ENCODE data around the gene IQSEC1.
A peak's percentile ranks its signal among the peaks of the same experiment; 100 is the strongest.

Gene IQSEC1

DNA sequence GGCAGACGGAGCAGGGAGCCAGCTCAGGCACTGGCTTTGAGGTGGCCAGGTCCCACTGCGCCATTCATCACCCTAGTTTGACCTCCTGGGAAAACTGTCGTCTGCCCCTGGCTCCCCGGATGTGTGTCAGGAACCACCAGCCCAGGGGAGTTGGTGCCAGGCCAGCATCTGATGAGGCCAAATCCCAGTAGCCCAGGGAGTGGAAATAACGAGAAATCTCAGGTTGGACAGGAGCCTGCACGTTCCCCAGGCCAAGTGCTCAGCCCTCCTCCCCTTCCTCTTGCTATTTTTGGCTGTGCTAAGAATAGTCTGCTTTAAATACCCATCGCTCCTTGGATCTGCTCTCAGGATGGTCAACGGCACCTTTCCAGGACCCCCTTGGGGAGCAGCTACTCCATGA, 138.8 kb downstream of the IQSEC1 start:
- H3K4me1 ChIP-seq: peaks cover 32 to 98% (median 85%) of the 10 kb centered on the region in 10 experiments
- H3K4me2 ChIP-seq: peak overlapping the region; percentile 62 to 93 (median 87)
- TF ChIP-seq Cebpa-rat (IDR thresholded peaks at IDR 0.05): no peak
- peaks cover 79 to 100% (median 99%) of the 10 kb centered on the region in 11 experiments for H4K20me1 ChIP-seq
- peak overlapping the region in 6 of 11 experiments; percentile 18 to 60 (median 34); a peak in 6 of 22 replicates for H3K9ac ChIP-seq
- H3K27ac ChIP-seq: peak overlapping the region in 7 of 11 experiments; percentile 3 to 56 (median 22); a peak in 9 of 22 replicates
- H3K4me3 ChIP-seq: peak overlapping the region in 1 of 10 experiments; percentile 19; a peak in 1 of 20 replicates
- peaks cover 39 to 100% (median 96%) of the 10 kb centered on the region in 11 experiments for H3K36me3 ChIP-seq
- H3K9me3 ChIP-seq (replicated peaks in 1 of 11): no peaks in the 10 kb centered on the region
- H3K27me3 ChIP-seq: no peaks in the 10 kb centered on the region

DNA sequence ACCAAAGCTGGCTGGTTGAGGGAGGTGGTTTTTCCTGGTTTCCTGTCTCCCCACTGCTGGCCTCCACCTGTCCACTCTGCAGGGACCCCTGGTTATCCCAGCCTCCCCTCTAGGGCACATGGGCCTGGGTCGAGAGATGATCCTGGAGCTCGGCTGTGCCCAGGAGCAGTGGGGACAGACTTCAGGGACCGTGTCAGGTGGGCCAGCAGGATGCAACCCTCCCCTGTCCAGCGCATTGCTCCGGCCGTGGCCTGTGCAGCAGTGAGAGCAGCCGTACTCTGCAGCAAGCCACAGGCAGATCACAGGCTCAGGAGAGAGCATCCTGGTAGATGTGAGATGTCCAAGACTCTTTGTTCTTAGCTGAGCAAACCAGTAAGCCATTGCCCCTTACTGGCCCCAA, 139.3 kb downstream of the IQSEC1 start:
- Histone ChIP-seq H3K27ac (peak overlapping the region in 1 of 11 experiments; percentile 55; a peak in 1 of 22 replicates), H4K20me1 (peaks cover 84 to 100% (median 99%) of the 10 kb centered on the region in 11 experiments), H3K9ac (peak overlapping the region in 4 of 11 experiments; percentile 18 to 60 (median 42); a peak in 3 of 22 replicates), H3K4me2 (peak overlapping the region in 9 of 11 experiments; percentile 72 to 93 (median 87); a peak in 19 of 22 replicates), H3K4me3 (no peak overlapping the region), H3K36me3 (peaks cover 39 to 100% (median 97%) of the 10 kb centered on the region in 11 experiments), H3K4me1 (peaks cover 27 to 98% (median 85%) of the 10 kb centered on the region in 10 experiments), H3K9me3 (replicated peaks in 1 of 11) (no peaks in the 10 kb centered on the region), H3K27me3 (no peaks in the 10 kb centered on the region)
- no peak for TF ChIP-seq Cebpa-rat (IDR thresholded peaks at IDR 0.05)

DNA sequence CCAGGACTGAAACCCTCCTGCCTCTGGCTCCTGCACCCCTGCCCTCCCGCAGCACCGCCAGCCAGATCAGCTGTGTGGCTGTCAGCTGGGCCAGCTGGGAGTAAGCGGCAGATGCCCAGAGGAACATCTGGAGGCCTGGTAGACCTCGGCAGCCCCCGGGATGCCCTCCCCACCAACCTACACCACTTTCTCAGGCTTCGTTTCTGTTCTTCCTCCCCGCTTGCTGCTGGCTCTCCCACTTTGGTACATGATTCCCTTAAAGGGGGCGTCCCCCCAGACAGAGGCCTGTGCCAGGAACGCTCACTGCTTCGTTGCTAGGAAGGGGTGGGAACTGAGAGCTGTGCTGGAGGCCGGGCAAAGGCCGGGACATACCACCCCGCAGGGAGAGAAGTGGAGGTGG, 140.5 kb downstream of the IQSEC1 start:
- H3K27me3 ChIP-seq: no peaks in the 10 kb centered on the region
- H3K9ac ChIP-seq: peak overlapping the region in 7 of 11 experiments; percentile 10 to 60 (median 38); a peak in 7 of 22 replicates
- H4K20me1 ChIP-seq: peaks cover 87 to 100% (median 99%) of the 10 kb centered on the region in 11 experiments
- peaks cover 35 to 100% (median 93%) of the 10 kb centered on the region in 11 experiments for H3K36me3 ChIP-seq
- H3K4me3 ChIP-seq: no peak overlapping the region
- TF ChIP-seq Cebpa-rat (IDR thresholded peaks at IDR 0.05): no peak
- peak overlapping the region in 4 of 11 experiments; percentile 5 to 26 (median 12); a peak in 2 of 22 replicates for H3K27ac ChIP-seq
- peaks cover 27 to 98% (median 80%) of the 10 kb centered on the region in 10 experiments for H3K4me1 ChIP-seq
- H3K4me2 ChIP-seq: peak overlapping the region in 9 of 11 experiments; percentile 38 to 93 (median 87); a peak in 16 of 22 replicates
- H3K9me3 ChIP-seq (replicated peaks in 1 of 11): no peaks in the 10 kb centered on the region

DNA sequence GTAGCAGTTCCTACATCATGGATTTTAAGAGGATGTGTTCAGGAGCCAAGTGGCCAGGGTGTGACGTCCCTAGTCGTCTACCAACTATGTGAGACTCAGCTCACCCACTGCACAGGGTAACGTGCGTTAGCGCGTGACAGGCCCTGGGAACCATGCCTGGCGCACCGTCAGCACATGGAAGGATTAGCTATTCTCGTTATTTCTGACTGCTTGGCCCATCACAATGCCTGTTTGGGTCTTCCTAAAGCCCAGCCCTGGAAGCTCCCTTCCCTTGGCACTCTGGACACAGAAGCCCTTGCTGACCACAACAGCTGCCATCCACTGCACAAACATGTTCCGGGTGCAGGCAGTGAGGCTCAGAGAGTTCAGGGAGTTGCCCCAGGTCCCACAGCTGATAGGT, 140.9 kb downstream of the IQSEC1 start:
- TF ChIP-seq Cebpa-rat (IDR thresholded peaks at IDR 0.05): no peak
- peaks cover 87 to 100% (median 99%) of the 10 kb centered on the region in 11 experiments for H4K20me1 ChIP-seq
- peaks cover 27 to 98% (median 83%) of the 10 kb centered on the region in 10 experiments for H3K4me1 ChIP-seq
- peak overlapping the region in 5 of 11 experiments; percentile 10 to 60 (median 43); a peak in 3 of 22 replicates for H3K9ac ChIP-seq
- peaks cover 31 to 100% (median 89%) of the 10 kb centered on the region in 11 experiments for H3K36me3 ChIP-seq
- H3K27ac ChIP-seq: peak overlapping the region in 1 of 11 experiments; percentile 5; a peak in 1 of 22 replicates
- H3K27me3 ChIP-seq: no peaks in the 10 kb centered on the region
- peak overlapping the region in 8 of 11 experiments; percentile 38 to 93 (median 88); a peak in 16 of 22 replicates for H3K4me2 ChIP-seq
- no peaks in the 10 kb centered on the region for H3K9me3 ChIP-seq (replicated peaks in 1 of 11)
- H3K4me3 ChIP-seq: no peak overlapping the region

DNA sequence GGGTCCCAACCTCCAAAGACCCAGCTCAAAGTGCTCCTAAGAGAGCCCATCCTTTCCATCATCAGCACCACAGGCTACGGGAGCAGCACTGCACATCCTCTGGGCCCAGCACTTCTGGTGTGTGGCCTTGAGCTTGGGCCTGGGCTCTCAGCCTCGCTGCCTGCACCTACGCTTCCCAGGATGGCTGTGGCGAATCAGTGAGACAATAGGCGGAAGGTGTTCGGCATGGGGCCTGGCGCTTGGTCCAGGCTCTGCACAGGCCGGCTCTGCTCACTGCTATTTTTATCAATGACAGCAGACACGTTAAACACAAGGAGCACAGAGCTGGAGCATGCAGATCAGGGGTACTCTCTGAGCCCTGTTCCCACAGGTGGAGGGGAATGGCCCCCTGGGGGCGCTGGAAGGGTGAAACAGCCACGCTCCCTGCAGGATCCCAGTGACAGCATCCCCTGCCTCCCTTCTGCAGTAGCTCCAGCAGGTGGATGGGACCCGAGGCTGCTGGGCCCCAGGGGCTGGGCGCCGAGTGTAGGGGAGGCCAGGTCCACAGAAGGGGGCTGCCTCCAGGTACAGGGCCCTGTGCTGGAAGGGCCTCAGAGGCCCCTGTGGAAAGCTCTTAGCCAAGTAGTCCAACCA, 141.8 kb downstream of the IQSEC1 start:
- peak overlapping the region in 2 of 11 experiments; percentile 26 to 72; a peak in 1 of 22 replicates for H3K4me2 ChIP-seq

DNA sequence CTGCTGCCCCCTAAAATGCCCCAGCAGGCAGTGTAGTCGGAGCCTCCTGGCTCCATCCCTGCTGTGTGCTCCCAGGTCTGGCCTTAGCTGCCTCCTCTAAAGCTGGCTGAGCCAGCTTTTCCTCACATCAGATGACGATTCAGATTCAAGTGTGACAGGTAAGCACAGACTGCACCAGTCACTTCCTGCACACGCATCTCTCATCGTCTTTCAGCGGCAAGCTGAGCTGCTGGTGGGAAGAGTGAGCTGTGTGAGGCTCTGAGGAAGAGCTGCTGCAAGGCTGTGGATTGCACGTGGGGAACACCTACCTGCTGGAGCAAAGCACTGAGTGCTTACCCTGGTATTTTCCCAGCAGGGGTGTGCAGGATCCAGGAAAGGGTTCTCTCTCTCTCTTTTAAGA, 143.4 kb downstream of the IQSEC1 start:
- Histone ChIP-seq H3K4me1 (peaks cover 34 to 100% (median 91%) of the 10 kb centered on the region in 10 experiments), H4K20me1 (peaks cover 97 to 100% (median 100%) of the 10 kb centered on the region in 11 experiments), H3K27ac (no peak overlapping the region), H3K36me3 (peaks cover 15 to 100% (median 77%) of the 10 kb centered on the region in 11 experiments; a peak in 21 of 22 replicates), H3K9me3 (replicated peaks in 1 of 11) (no peaks in the 10 kb centered on the region), H3K27me3 (no peaks in the 10 kb centered on the region), H3K9ac (no peak overlapping the region), H3K4me3 (no peak overlapping the region), H3K4me2 (no peak overlapping the region; a peak in 1 of 22 replicates)
- TF ChIP-seq Cebpa-rat (IDR thresholded peaks at IDR 0.05): no peak

More for the DNA sequence above, 141.8 kb downstream of the IQSEC1 start:
- H3K27me3 ChIP-seq: no peaks in the 10 kb centered on the region
- peaks cover 93 to 100% (median 100%) of the 10 kb centered on the region in 11 experiments for H4K20me1 ChIP-seq
- peaks cover 34 to 100% (median 91%) of the 10 kb centered on the region in 10 experiments for H3K4me1 ChIP-seq
- no peak overlapping the region for H3K27ac ChIP-seq
- TF ChIP-seq Cebpa-rat (IDR thresholded peaks at IDR 0.05): no peak
- H3K4me3 ChIP-seq: no peak overlapping the region
- no peak overlapping the region; a peak in 1 of 22 replicates for H3K9ac ChIP-seq
- H3K36me3 ChIP-seq: peaks cover 24 to 100% (median 85%) of the 10 kb centered on the region in 11 experiments
- no peaks in the 10 kb centered on the region for H3K9me3 ChIP-seq (replicated peaks in 1 of 11)

DNA sequence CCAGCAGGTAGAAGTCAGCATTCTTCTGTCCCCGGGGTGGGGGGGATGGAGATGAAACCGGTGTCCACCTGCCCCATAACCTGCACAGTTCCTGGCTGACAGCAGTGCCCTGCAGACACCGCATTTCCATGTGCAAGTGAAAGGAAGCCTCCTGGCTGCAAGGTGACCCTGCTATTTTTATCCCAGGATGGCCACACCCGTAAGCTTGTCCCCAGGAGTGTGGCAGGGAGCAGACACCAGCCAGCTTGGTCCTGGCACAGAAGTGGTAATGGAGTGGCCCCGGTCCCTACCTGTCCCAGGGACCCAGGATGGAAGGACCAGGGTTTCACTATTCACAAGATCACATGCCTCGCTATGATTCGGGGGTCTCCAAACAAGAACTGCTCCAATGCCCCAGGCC, 146.6 kb downstream of the IQSEC1 start:
- peaks cover 54 to 100% (median 91%) of the 10 kb centered on the region in 10 experiments for H3K4me1 ChIP-seq
- peak overlapping the region in 2 of 11 experiments; percentile 6 to 29; a peak in 1 of 22 replicates for H3K9ac ChIP-seq
- H3K27me3 ChIP-seq: no peaks in the 10 kb centered on the region
- H4K20me1 ChIP-seq: peaks cover 97 to 100% (median 100%) of the 10 kb centered on the region in 11 experiments
- H3K4me3 ChIP-seq: no peak overlapping the region
- peak overlapping the region; percentile 74 to 99 (median 94); a peak in 21 of 22 replicates for H3K4me2 ChIP-seq
- no peak overlapping the region for H3K27ac ChIP-seq
- H3K9me3 ChIP-seq (replicated peaks in 1 of 11): no peaks in the 10 kb centered on the region
- no peak for TF ChIP-seq Cebpa-rat (IDR thresholded peaks at IDR 0.05)
- peaks cover 12 to 100% (median 68%) of the 10 kb centered on the region in 11 experiments; a peak in 21 of 22 replicates for H3K36me3 ChIP-seq

DNA sequence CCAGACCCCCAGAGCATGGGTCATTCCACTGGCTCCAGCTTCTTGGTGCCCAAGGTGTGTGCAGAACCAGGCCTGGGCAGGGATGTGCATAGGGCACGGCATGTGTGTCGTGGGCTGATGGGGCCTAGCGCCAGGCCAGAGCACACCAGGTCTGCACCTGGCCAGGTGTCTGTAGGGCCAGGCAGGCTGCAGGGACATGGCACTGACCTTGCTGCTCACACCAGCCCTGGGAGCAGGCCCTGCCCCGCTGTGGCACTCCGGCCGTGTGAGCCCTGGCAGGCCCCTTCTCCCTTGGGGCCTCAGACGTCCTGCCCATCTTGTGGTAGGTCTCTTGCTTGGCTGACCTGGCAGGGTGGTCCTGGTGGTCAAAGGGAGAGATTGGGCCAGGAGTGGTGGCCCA, 147.6 kb downstream of the IQSEC1 start:
- Histone ChIP-seq H3K4me2 (peak overlapping the region; percentile 74 to 99 (median 94)), H3K27ac (peak overlapping the region in 3 of 11 experiments; percentile 55 to 65 (median 62); a peak in 4 of 22 replicates), H3K4me1 (peaks cover 64 to 100% (median 93%) of the 10 kb centered on the region in 10 experiments), H3K4me3 (peak overlapping the region in 2 of 10 experiments; percentile 31 to 52; a peak in 2 of 20 replicates), H3K9me3 (replicated peaks in 1 of 11) (no peaks in the 10 kb centered on the region), H4K20me1 (peaks cover 91 to 100% (median 100%) of the 10 kb centered on the region in 11 experiments), H3K36me3 (peaks cover 14 to 100% (median 68%) of the 10 kb centered on the region in 11 experiments; a peak in 21 of 22 replicates), H3K9ac (peak overlapping the region in 6 of 11 experiments; percentile 15 to 69 (median 58); a peak in 10 of 22 replicates), H3K27me3 (no peaks in the 10 kb centered on the region)
- TF ChIP-seq Cebpa-rat (IDR thresholded peaks at IDR 0.05): no peak

All from BLaER1 treated with 17β-estradiol and CSF1 and Interleukin-3, amounts not matched to agents 10 nM and 100 nM (cell line).